Fibroblast of lung (primary cell): ENCODE results near the gene WDR45B. TPM values are rescaled to one million over a fixed set of nuclear protein-coding genes. Genes with fewer than 3 reads are reported as not detected.

Experiments
- DNase-seq, 2 donors: peaks; one replicate each; pipeline versions ENCODE4 v3.0.0 to v3.0.0-alpha.2; 2010; ENCODE audit warnings: low read depth in 2 of 2
- H2AFZ ChIP-seq: 2 replicates; pipeline ENCODE4 v1.5.1; 2012; ENCODE audit warnings: low read length, control low read depth, inconsistent platforms
- H3K27ac ChIP-seq: 2 replicates; pipeline ENCODE4 v1.5.1; 2011; ENCODE audit warnings: low read length, control low read depth; ENCODE audit not compliant: insufficient read depth
- H3K27me3 ChIP-seq: 2 replicates; pipeline ENCODE4 v1.5.1; 2011; ENCODE audit warnings: mild to moderate bottlenecking, low read length; ENCODE audit not compliant: control insufficient read depth, insufficient read depth
- H3K36me3 ChIP-seq: 2 replicates; pipeline ENCODE4 v1.5.1; 2011; ENCODE audit warnings: low read length; ENCODE audit not compliant: control insufficient read depth, insufficient read depth
- H3K4me1 ChIP-seq: 2 replicates; pipeline ENCODE4 v1.5.1; 2011; ENCODE audit warnings: low read length; ENCODE audit not compliant: control insufficient read depth, insufficient read depth; ENCODE audit errors: extremely low read depth
- H3K4me2 ChIP-seq: 2 replicates; pipeline ENCODE4 v1.5.1; 2011; ENCODE audit warnings: low read length, control low read depth; ENCODE audit not compliant: insufficient read depth; ENCODE audit errors: extremely low read depth
- H3K4me3 ChIP-seq, 4 experiments: fragments of 200-600 bp in 1 of 4; sonication (generic) in 1 of 4; replicated peaks in 1 of 4; 2 replicates each; pipeline ENCODE4 v1.5.1; 2011 to 2016; ENCODE audit warnings: low read length in 4 of 4, low read depth in 3 of 4, mild to moderate bottlenecking in 3 of 4, control low read depth in 2 of 4, inconsistent platforms in 1 of 4, mixed read lengths in 1 of 4; ENCODE audit not compliant: insufficient read depth in 1 of 4; ENCODE audit errors: control extremely low read depth in 1 of 4
- H3K79me2 ChIP-seq: 2 replicates; pipeline ENCODE4 v1.5.1; 2012; ENCODE audit warnings: mild to moderate bottlenecking, low read length, inconsistent platforms; ENCODE audit not compliant: control insufficient read depth, insufficient read depth
- H3K9ac ChIP-seq: 2 replicates; pipeline ENCODE4 v1.5.1; 2011; ENCODE audit warnings: mild to moderate bottlenecking, low read length, control low read depth; ENCODE audit not compliant: insufficient read depth
- H3K9me3 ChIP-seq: 2 replicates; pipeline ENCODE4 v1.5.1; 2012; ENCODE audit warnings: low read depth, low read length; ENCODE audit not compliant: control insufficient read depth, insufficient read depth
- H4K20me1 ChIP-seq: 2 replicates; pipeline ENCODE4 v1.5.1; 2011; ENCODE audit warnings: low read length; ENCODE audit not compliant: control insufficient read depth, insufficient read depth; ENCODE audit errors: extremely low read depth
- EZH2 ChIP-seq: IDR thresholded peaks from 2 replicates; pipeline ENCODE4 v1.5.1; 2012; ENCODE audit warnings: low read length, control low read depth, mild to moderate bottlenecking; ENCODE audit errors: missing control alignments
- polyA plus RNA-seq, 2 donors: library from polyadenylated mRNA; depleted of rRNA in 1 of 2; stranded (reverse) in 1 of 2; unstranded in 1 of 2; fragments of >200 nt; gene quantifications; 2 replicates each; pipeline ENCODE4 v1.2.1, GENCODE V29; 2011 to 2012; ENCODE audit warnings: missing spikeins in 1 of 2
- total RNA-seq: library from RNA; depleted of rRNA; stranded (reverse); fragments of >200 nt; gene quantifications from 2 replicates; pipeline ENCODE4 v1.2.1, GENCODE V29; 2014
- TF ChIP-seq, protein P1 (sequence below), 2 donors: IDR thresholded peaks in 1 of 2; conservative IDR thresholded peaks in 1 of 2; 1 replicate in 1 of 2; 2 replicates in 1 of 2; pipeline ENCODE4 v1.5.1; 2011 to 2012; ENCODE audit warnings: low read length in 2 of 2, control low read depth in 1 of 2, inconsistent platforms in 1 of 2, low read depth in 1 of 2, mild to moderate bottlenecking in 1 of 2

Gene WDR45B
- total and polyA plus RNA-seq, 2 donors (not counting 1 experiment from before 2014, with no cell fraction given): 66.2 to 95.2 TPM

DNA sequence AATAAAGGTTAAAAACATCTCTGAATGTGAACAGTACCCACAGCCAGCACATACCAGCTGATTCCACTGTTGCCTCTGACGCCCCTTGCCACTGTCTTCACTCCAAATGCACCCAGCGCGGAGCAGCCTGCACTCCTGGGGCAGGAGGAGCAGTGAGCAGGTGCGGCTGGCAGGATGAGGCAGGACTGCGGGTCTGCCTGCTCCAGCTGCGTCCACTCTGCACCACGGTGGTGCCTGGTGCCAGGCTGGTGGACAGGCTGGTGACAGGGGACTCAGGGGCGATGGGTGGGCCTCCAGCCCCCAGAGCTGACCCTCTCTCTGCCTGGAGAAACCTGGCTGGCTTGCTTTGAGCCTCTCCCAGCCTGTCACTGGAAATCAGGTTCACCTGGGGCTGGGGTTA is 40.8 kb upstream of the WDR45B start:
- H3K9me3 ChIP-seq: no peaks in the 10 kb centered on the region
- TF ChIP-seq EZH2: no peak
- TF ChIP-seq, protein P1, sequence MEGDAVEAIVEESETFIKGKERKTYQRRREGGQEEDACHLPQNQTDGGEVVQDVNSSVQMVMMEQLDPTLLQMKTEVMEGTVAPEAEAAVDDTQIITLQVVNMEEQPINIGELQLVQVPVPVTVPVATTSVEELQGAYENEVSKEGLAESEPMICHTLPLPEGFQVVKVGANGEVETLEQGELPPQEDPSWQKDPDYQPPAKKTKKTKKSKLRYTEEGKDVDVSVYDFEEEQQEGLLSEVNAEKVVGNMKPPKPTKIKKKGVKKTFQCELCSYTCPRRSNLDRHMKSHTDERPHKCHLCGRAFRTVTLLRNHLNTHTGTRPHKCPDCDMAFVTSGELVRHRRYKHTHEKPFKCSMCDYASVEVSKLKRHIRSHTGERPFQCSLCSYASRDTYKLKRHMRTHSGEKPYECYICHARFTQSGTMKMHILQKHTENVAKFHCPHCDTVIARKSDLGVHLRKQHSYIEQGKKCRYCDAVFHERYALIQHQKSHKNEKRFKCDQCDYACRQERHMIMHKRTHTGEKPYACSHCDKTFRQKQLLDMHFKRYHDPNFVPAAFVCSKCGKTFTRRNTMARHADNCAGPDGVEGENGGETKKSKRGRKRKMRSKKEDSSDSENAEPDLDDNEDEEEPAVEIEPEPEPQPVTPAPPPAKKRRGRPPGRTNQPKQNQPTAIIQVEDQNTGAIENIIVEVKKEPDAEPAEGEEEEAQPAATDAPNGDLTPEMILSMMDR (conservative IDR thresholded peaks at IDR 0.05 in 1 of 2, IDR thresholded peaks at IDR 0.05 in 1 of 2; ENCODE audit: low read depth in 1 of 2, low read length in 2 of 2): no peak
- no peaks in the 10 kb centered on the region for H4K20me1 ChIP-seq
- no peak overlapping the region for H2AFZ ChIP-seq
- H3K4me1 ChIP-seq: no peaks in the 10 kb centered on the region
- H3K4me3 ChIP-seq: no peak overlapping the region
- no peak overlapping the region for H3K27ac ChIP-seq
- H3K9ac ChIP-seq: no peak overlapping the region
- H3K27me3 ChIP-seq: no peaks in the 10 kb centered on the region
- H3K36me3 ChIP-seq: no peaks in the 10 kb centered on the region
- no peak overlapping the region for H3K4me2 ChIP-seq
- H3K79me2 ChIP-seq: no peaks in the 10 kb centered on the region
- no peak for DNase-seq

DNA sequence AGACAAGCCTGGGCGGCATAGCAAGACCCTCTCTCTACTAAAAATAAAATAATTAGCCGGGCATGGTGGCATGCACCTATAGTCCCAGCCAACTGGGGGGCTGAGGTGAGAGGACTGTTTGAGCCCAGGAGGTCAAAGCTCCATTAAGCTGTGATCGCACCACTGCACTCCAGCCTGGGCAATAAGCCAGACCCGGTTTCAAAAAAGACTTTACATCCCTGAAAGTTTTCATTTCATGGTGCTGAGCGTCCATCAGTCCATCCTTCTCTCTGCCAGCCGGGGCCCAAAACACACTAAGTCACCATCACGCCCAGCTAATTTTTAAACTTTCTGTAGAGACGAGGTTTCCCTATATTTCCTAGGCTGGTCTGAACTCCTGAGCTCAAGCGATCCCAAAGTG is 39.6 kb upstream of the WDR45B start:
- Histone ChIP-seq H3K36me3 (no peaks in the 10 kb centered on the region), H3K4me3 (no peak overlapping the region), H3K9ac (no peak overlapping the region), H3K27me3 (no peaks in the 10 kb centered on the region), H3K27ac (no peak overlapping the region), H3K79me2 (no peaks in the 10 kb centered on the region), H4K20me1 (no peaks in the 10 kb centered on the region), H3K4me1 (no peaks in the 10 kb centered on the region), H3K9me3 (no peaks in the 10 kb centered on the region), H3K4me2 (no peak overlapping the region), H2AFZ (no peak overlapping the region)
- no peak for DNase-seq
- no peak for TF ChIP-seq EZH2
- TF ChIP-seq, protein P1 (conservative IDR thresholded peaks at IDR 0.05 in 1 of 2, IDR thresholded peaks at IDR 0.05 in 1 of 2; ENCODE audit: low read depth in 1 of 2, low read length in 2 of 2): no peak

DNA sequence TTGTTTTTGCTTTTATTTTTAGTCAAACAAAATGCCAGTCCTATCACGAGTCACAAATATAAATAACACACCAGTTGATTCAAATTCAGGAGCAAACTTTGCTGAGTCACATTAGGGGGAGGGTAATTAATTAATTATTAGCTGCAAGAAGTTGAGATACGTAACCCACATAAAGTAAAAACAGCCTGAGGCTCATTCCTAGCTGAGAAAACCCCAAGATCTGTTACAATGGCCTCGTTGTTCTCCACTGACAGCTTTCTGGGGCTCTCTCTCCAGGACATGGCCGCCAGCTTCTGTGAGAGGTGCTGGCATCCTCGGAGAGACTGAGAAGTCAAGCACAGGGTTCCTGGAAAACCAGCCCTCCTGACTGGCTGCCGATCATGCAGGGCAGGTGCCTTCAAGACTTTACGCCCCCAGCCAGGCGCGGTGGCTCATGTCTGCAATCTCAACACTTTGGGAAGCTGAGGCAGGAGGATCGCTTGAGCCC is 39.2 kb upstream of the WDR45B start:
- Histone ChIP-seq H3K36me3 (no peaks in the 10 kb centered on the region), H3K4me2 (no peak overlapping the region), H3K4me1 (no peaks in the 10 kb centered on the region), H3K27me3 (no peaks in the 10 kb centered on the region), H3K79me2 (no peaks in the 10 kb centered on the region), H3K9ac (no peak overlapping the region), H3K9me3 (no peaks in the 10 kb centered on the region), H2AFZ (no peak overlapping the region), H3K27ac (no peak overlapping the region), H3K4me3 (no peak overlapping the region), H4K20me1 (no peaks in the 10 kb centered on the region)
- DNase-seq: peak in 1 of 2 donors; percentile 9
- TF ChIP-seq EZH2: no peak
- TF ChIP-seq, protein P1 (conservative IDR thresholded peaks at IDR 0.05 in 1 of 2, IDR thresholded peaks at IDR 0.05 in 1 of 2; ENCODE audit: low read depth in 1 of 2, low read length in 2 of 2): no peak
